ENCODE measurements around the gene BDH1. TPM values are rescaled to one million over a fixed set of nuclear protein-coding genes. Genes with fewer than 3 reads are reported as not detected.
"Not testable (repeated sequence)": the region's sequence is repeated elsewhere in the genome, so short reads cannot be mapped to it uniquely, and the experiment has no call there.

Gene BDH1
- total and polyA plus RNA-seq, 2 of the 8 experiments (the other 6 are each of a cell fraction or from before 2014, with no cell fraction given): 27.2 to 28.1 TPM

DNA sequence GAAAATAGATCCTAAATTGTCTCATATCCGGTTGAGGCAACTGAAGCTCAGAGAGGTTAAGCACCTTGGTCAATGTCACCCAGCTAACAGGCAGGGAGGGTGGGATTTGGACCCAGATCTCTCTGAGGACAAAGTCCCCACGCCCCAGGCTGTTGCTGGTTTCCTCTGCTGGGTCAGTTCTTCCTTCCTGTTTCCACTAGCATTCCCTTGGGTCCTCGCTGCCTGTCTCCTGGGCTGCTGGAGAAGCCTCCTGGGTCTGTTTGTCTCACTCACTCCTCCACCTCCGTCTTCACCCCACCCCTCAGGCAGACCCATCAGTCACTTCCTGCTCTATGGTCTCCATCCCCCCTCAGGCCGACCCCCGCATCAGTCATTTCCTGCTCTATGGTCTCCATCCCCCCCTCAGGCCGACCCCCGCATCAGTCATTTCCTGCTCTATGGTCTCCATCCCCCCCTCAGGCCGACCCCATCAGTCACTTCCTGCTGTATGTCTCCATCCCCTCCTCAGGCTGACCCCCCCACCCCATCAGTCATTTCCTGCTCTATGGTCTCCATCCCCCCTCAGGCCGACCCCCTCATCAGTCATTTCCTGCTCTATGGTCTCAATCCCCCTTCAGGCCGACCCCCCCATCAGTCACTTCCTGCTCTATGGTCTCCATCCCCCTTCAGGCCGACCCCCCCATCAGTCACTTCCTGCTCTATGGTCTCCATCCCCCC lies 38.7 kb downstream of the BDH1 start:
- not testable (repeated sequence) for H3K9ac ChIP-seq (replicated peaks in 1 of 4; ENCODE audit: extremely low read depth in 1 of 4, low read depth in 3 of 4, low read length in 3 of 4); H2BK12ac ChIP-seq (ENCODE audit: low read depth, low read length); H2BK15ac ChIP-seq (ENCODE audit: low read length); H2AK5ac ChIP-seq (ENCODE audit: low read depth, low read length); H4K20me1 ChIP-seq (replicated peaks in 1 of 2; ENCODE audit: control insufficient read depth in 1 of 2, insufficient read depth in 2 of 2, low read length in 2 of 2); H3K27me3 ChIP-seq (replicated peaks in 1 of 4; ENCODE audit: control insufficient read depth in 3 of 4, extremely low read depth in 1 of 4, insufficient read depth in 3 of 4, low read length in 3 of 4); H2AFZ ChIP-seq (ENCODE audit: low read length); DNase-seq (ENCODE audit: low read depth in 1 of 2, low spot score in 2 of 2); H2BK120ac ChIP-seq (replicated peaks; ENCODE audit: low read depth, low read length); H4K8ac ChIP-seq (ENCODE audit: extremely low read depth, insufficient read depth, low read length); H3K4ac ChIP-seq (replicated peaks; ENCODE audit: insufficient read length, low read depth, low read length); H2BK5ac ChIP-seq (ENCODE audit: low read depth, low read length); H3K4me2 ChIP-seq (ENCODE audit: insufficient read depth in 1 of 2, low read depth in 2 of 2, low read length in 2 of 2); H3K27ac ChIP-seq (ENCODE audit: low read depth, low read length); H4K5ac ChIP-seq (ENCODE audit: insufficient read length, low read depth, low read length); H3K9me3 ChIP-seq (ENCODE audit: insufficient read depth in 2 of 2, low read depth in 1 of 2, low read length in 1 of 2); H3K56ac ChIP-seq (replicated peaks; ENCODE audit: insufficient read length, low read depth, low read length); H3K79me1 ChIP-seq (ENCODE audit: low read depth, low read length); H3K36me3 ChIP-seq (ENCODE audit: control insufficient read depth in 2 of 4, insufficient read depth in 4 of 4, low read length in 3 of 4); H3K79me2 ChIP-seq (ENCODE audit: control insufficient read depth in 1 of 2, insufficient read depth in 2 of 2, low read length in 2 of 2); H3K23ac ChIP-seq (ENCODE audit: insufficient read length); H2BK20ac ChIP-seq (ENCODE audit: low read length); FAIRE-seq; H3K14ac ChIP-seq (ENCODE audit: insufficient read length); H3K4me3 ChIP-seq (ENCODE audit: extremely low read depth in 1 of 4, insufficient read depth in 2 of 4, low read depth in 3 of 4, low read length in 4 of 4); H3K23me2 ChIP-seq (ENCODE audit: low read depth, low read length); H4K91ac ChIP-seq (replicated peaks; ENCODE audit: insufficient read length, low read length)
- ChIA-PET POLR2A (ENCODE audit: partially characterized antibody) (interaction anchor here (1.0 kb wide), 1 partner anchor 11 kb away, joined by 5 read pairs; no protein-coding TSS in a partner anchor), CTCF (ENCODE audit: partially characterized antibody) (interaction anchor here (1.0 to 6.3 kb wide), 3 partner anchors 10 to 19 kb away, joined by 3 to 44 read pairs (median 29); no protein-coding TSS in a partner anchor)
- TF ChIP-seq HDAC2 (IDR thresholded peaks at IDR 0.05; ENCODE audit: borderline replicate concordance in 1 of 2, low read depth in 2 of 2, low read length in 2 of 2) (0 out of 4 replicates have a peak, but pooled peaks of 1 of the 2 experiments have one; percentile 51), KDM1A (IDR thresholded peaks at IDR 0.05; ENCODE audit: borderline replicate concordance, low read length) (peak; percentile 77)
- 91% methylated on average over 3 of the region's 12 CpGs; no CpG with 5 or more reads in 1 of the 2 experiments for WGBS, 2 experiments (ENCODE audit: extremely low coverage in 1 of 2, insufficient coverage in 1 of 2, insufficient read length in 1 of 2, insufficient replicate concordance in 2 of 2, low coverage in 1 of 2, low lambda C conversion rate in 2 of 2, missing lambda C conversion rate in 1 of 2)
- H3K4me1 ChIP-seq (replicated peaks in 1 of 4; ENCODE audit: control insufficient read depth in 3 of 4, insufficient read depth in 4 of 4, low read length in 3 of 4): peaks cover 0 to 19% (median 17%) of the 10 kb centered on the region in 4 experiments; a peak in 6 of 7 replicates
- H3K18ac ChIP-seq (ENCODE audit: extremely low read depth, low read length): 0 out of 2 replicates have a peak overlapping the region, but pooled peaks have one; percentile 28
